Neural progenitor cell (in vitro differentiated cells): ENCODE data around the gene GCNA. TPM values are rescaled to one million over a fixed set of nuclear protein-coding genes. Genes with fewer than 3 reads are reported as not detected.
A peak's percentile ranks its signal among the peaks of the same experiment; 100 is the strongest.
"Not testable (repeated sequence)": the region's sequence is repeated elsewhere in the genome, so short reads cannot be mapped to it uniquely, and the experiment has no call there.

ENCODE experiments used
- DNase-seq: peaks from one replicate; pipeline ENCODE4 v3.0.0-alpha.2; 2016; ENCODE audit warnings: low spot score
- H2AFZ ChIP-seq: fragments of 200-600 bp; sonication (generic); replicated peaks from 2 replicates; pipeline ENCODE4 v1.6.1; 2016; ENCODE audit warnings: antibody characterized with exemption
- H3F3A ChIP-seq: fragments of 200-600 bp; sonication (generic); 2 replicates; pipeline ENCODE4 v1.6.1; 2016; ENCODE audit warnings: antibody characterized with exemption, low read depth
- H3K27ac ChIP-seq: fragments of 200-600 bp; sonication (generic); 2 replicates; pipeline ENCODE4 v1.5.1; 2016; ENCODE audit warnings: mild to moderate bottlenecking
- H3K27me3 ChIP-seq: fragments of 200-600 bp; sonication (generic); 2 replicates; pipeline ENCODE4 v1.6.1; 2016; ENCODE audit warnings: mild to moderate bottlenecking, moderate library complexity
- H3K36me3 ChIP-seq: fragments of 200-600 bp; sonication (generic); 2 replicates; pipeline ENCODE4 v1.5.1; 2016
- H3K4me1 ChIP-seq: fragments of 200-600 bp; sonication (generic); 2 replicates; pipeline ENCODE4 v1.6.1; 2016; ENCODE audit warnings: mixed run types
- H3K4me2 ChIP-seq: fragments of 200-600 bp; sonication (generic); 2 replicates; pipeline ENCODE4 v1.6.1; 2016
- H3K4me3 ChIP-seq: fragments of 200-600 bp; sonication (generic); 2 replicates; pipeline ENCODE4 v1.5.1; 2016
- H3K79me2 ChIP-seq: fragments of 200-600 bp; sonication (generic); 2 replicates; pipeline ENCODE4 v1.6.1; 2016; ENCODE audit warnings: low read depth
- H3K9ac ChIP-seq: fragments of 200-600 bp; sonication (generic); 2 replicates; pipeline ENCODE4 v1.6.1; 2016
- H3K9me3 ChIP-seq: fragments of 200-600 bp; sonication (generic); 2 replicates; pipeline ENCODE4 v1.5.1; 2016; ENCODE audit warnings: low read depth
- H4K20me1 ChIP-seq: fragments of 200-600 bp; sonication (generic); 2 replicates; pipeline ENCODE4 v1.6.1; 2016; ENCODE audit warnings: low read depth
- H3K27ac Mint-ChIP-seq: 3 replicates; pipeline ENCODE4 v1.8.0; 2021; ENCODE audit warnings: mixed read lengths
- H3K27me3 Mint-ChIP-seq: 2 replicates; pipeline ENCODE4 v1.8.0; 2022; ENCODE audit warnings: low read depth, mild to moderate bottlenecking, inconsistent platforms, moderate library complexity, mixed read lengths; ENCODE audit not compliant: insufficient read depth
- H3K36me3 Mint-ChIP-seq: 3 replicates; pipeline ENCODE4 v1.8.0; 2021; ENCODE audit warnings: mixed read lengths
- H3K4me1 Mint-ChIP-seq: 3 replicates; pipeline ENCODE4 v1.8.0; 2021; ENCODE audit warnings: mixed read lengths
- H3K4me3 Mint-ChIP-seq: 3 replicates; pipeline ENCODE4 v1.8.0; 2021; ENCODE audit warnings: mild to moderate bottlenecking, moderate library complexity, mixed read lengths
- H3K9me3 Mint-ChIP-seq: 3 replicates; pipeline ENCODE4 v1.8.0; 2020; ENCODE audit warnings: mixed read lengths
- CTCF ChIP-seq: fragments of 200-600 bp; sonication (generic); IDR thresholded peaks from 2 replicates; pipeline ENCODE4 v1.5.1; 2017; ENCODE audit warnings: antibody characterized with exemption, mild to moderate bottlenecking
- EZH2 ChIP-seq: fragments of 200-600 bp; sonication (generic); IDR thresholded peaks from 2 replicates; pipeline ENCODE4 v1.6.1; 2017; ENCODE audit warnings: antibody characterized with exemption, mild to moderate bottlenecking, moderate library complexity
- EZH2phosphoT487 ChIP-seq: fragments of 200-600 bp; sonication (generic); IDR thresholded peaks from 2 replicates; pipeline ENCODE4 v1.6.1; 2017; ENCODE audit warnings: antibody characterized with exemption
- total RNA-seq: library from RNA; depleted of rRNA; stranded (reverse); fragments of >200 nt; gene quantifications from 2 replicates; pipeline ENCODE4 v1.2.3, GENCODE V29; 2015; ENCODE audit warnings: low replicate concordance

GCNA gene
- total RNA-seq, 1 donor from 2014 or later: 0.97 TPM

- Histone ChIP-seq H4K20me1 (no peaks in the 10 kb centered on the region), H2AFZ (no peak overlapping the region), H3F3A (no peaks in the 10 kb centered on the region), H3K9ac (no peak overlapping the region), H3K4me2 (no peak overlapping the region), H3K4me3 (no peak overlapping the region), H3K79me2 (no peaks in the 10 kb centered on the region), H3K36me3 (no peaks in the 10 kb centered on the region), H3K4me1 (no peaks in the 10 kb centered on the region), H3K27me3 (no peaks in the 10 kb centered on the region), H3K27ac (no peak overlapping the region), H3K9me3 (no peaks in the 10 kb centered on the region)
- H3K9me3 Mint-ChIP-seq: peaks cover 3% of the 10 kb centered on the region
- no peaks in the 10 kb centered on the region for H3K4me1 Mint-ChIP-seq
- no peak overlapping the region for H3K27ac Mint-ChIP-seq
- TF ChIP-seq CTCF (no peak), EZH2phosphoT487 (no peak), EZH2 (no peak)
- H3K4me3 Mint-ChIP-seq: no peak overlapping the region
- no peaks in the 10 kb centered on the region for H3K27me3 Mint-ChIP-seq
- H3K36me3 Mint-ChIP-seq: peaks cover 2% of the 10 kb centered on the region
- no peak for DNase-seq
Observed at GRCh38 chrX:71586929-71587328, 8.7 kb downstream of the GCNA start.

- not testable (repeated sequence) for H3K36me3 ChIP-seq, H3K27me3 Mint-ChIP-seq, H3K4me1 Mint-ChIP-seq, H3K27ac Mint-ChIP-seq, H2AFZ ChIP-seq, H3F3A ChIP-seq, H3K27me3 ChIP-seq, H4K20me1 ChIP-seq, H3K9me3 ChIP-seq, H3K9ac ChIP-seq, H3K4me3 Mint-ChIP-seq, H3K4me1 ChIP-seq, H3K27ac ChIP-seq, H3K4me2 ChIP-seq, H3K36me3 Mint-ChIP-seq, H3K79me2 ChIP-seq, DNase-seq, H3K4me3 ChIP-seq, H3K9me3 Mint-ChIP-seq
Observed at GRCh38 chrX:71593210-71593609, 15.0 kb downstream of the GCNA start.

- TF ChIP-seq CTCF (no peak), EZH2phosphoT487 (no peak), EZH2 (no peak)
- Mint-ChIP-seq H3K27ac (no peak overlapping the region), H3K4me3 (no peak overlapping the region), H3K4me1 (no peaks in the 10 kb centered on the region), H3K27me3 (no peaks in the 10 kb centered on the region), H3K36me3 (peaks cover 34% of the 10 kb centered on the region), H3K9me3 (peaks cover 14% of the 10 kb centered on the region)
- Histone ChIP-seq H2AFZ (no peak overlapping the region), H3K27me3 (no peaks in the 10 kb centered on the region), H4K20me1 (no peaks in the 10 kb centered on the region), H3K36me3 (no peaks in the 10 kb centered on the region), H3K4me3 (no peak overlapping the region), H3K27ac (no peak overlapping the region), H3K4me1 (no peaks in the 10 kb centered on the region), H3K9me3 (peaks cover 7% of the 10 kb centered on the region), H3F3A (no peaks in the 10 kb centered on the region), H3K79me2 (no peaks in the 10 kb centered on the region), H3K9ac (no peak overlapping the region), H3K4me2 (no peak overlapping the region)
- DNase-seq: no peak
Observed at GRCh38 chrX:71599965-71600364, 21.7 kb downstream of the GCNA start.

GRCh38 chrX:71603618-71604017, 25.4 kb downstream of the GCNA start:
- TF ChIP-seq EZH2phosphoT487 (no peak), EZH2 (no peak), CTCF (no peak)
- Mint-ChIP-seq H3K4me3 (peak overlapping the region; percentile 22), H3K27ac (no peak overlapping the region), H3K9me3 (peaks cover 14% of the 10 kb centered on the region), H3K4me1 (no peaks in the 10 kb centered on the region), H3K36me3 (peaks cover 32% of the 10 kb centered on the region), H3K27me3 (no peaks in the 10 kb centered on the region)
- peaks cover 4% of the 10 kb centered on the region for H3K9me3 ChIP-seq
- H3K4me1 ChIP-seq: no peaks in the 10 kb centered on the region
- H3K36me3 ChIP-seq: no peaks in the 10 kb centered on the region
- no peaks in the 10 kb centered on the region for H4K20me1 ChIP-seq
- no peak overlapping the region for H2AFZ ChIP-seq
- H3K27ac ChIP-seq: no peak overlapping the region
- no peak overlapping the region for H3K9ac ChIP-seq
- H3K27me3 ChIP-seq: no peaks in the 10 kb centered on the region
- no peaks in the 10 kb centered on the region for H3K79me2 ChIP-seq
- H3K4me3 ChIP-seq: no peak overlapping the region
- DNase-seq: no peak
- H3K4me2 ChIP-seq: no peak overlapping the region
- H3F3A ChIP-seq: no peaks in the 10 kb centered on the region
